Measurements from ENCODE around the gene AATK.

DNA sequence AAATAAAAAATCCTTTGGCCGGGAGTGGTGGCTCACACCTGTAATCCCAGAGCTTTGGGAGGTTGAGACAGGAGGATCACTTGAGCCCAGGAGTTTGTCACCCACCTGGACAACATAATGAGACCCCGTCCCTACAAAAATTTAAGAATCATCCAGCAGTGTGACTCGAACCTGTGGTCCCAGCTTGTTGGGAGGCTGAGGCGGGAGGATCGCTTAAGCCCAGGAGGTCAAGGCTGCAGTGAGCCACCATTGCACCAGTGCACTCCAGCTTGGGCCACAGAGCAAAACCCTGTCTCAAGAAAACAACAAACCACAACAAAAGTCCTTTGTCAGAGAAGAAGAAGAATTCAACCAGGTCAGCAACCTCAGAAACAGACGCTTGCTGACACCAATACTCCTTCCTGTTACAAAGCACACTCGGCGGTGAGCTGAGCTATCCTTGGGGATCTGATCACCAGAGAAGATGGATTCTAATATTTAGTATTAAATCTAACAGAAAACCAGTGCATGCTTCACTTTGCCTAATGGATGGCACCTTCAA, 13.7 kb downstream of the AATK start:
- no peak for TF ChIP-seq RELA (IDR thresholded peaks at IDR 0.05; ENCODE audit: borderline replicate concordance, partially characterized antibody)
- no peak for TF ChIP-seq ATF7 (IDR thresholded peaks at IDR 0.05; ENCODE audit: low read depth)
- no peak for TF ChIP-seq YY1 (IDR thresholded peaks at IDR 0.05; ENCODE audit: low read depth, low read length)
- TF ChIP-seq EGR1 (IDR thresholded peaks at IDR 0.05; ENCODE audit: borderline replicate concordance in 1 of 2, low read depth in 2 of 2, low read length in 2 of 2): no peak
- TF ChIP-seq TAF1 (IDR thresholded peaks at IDR 0.05; ENCODE audit: borderline replicate concordance, low read depth, low read length): no peak

All from GM12878 (cell line).